ENCODE measurements around the gene MFAP5.
A peak's percentile ranks its signal among the peaks of the same experiment; 100 is the strongest.
"Not testable (repeated sequence)": the region's sequence is repeated elsewhere in the genome, so short reads cannot be mapped to it uniquely, and the experiment has no call there.

The MFAP5 gene

GRCh38 chr12:8624750-8625149 lies 37.9 kb downstream of the MFAP5 start:
- DNase-seq: not testable (repeated sequence)

DNA sequence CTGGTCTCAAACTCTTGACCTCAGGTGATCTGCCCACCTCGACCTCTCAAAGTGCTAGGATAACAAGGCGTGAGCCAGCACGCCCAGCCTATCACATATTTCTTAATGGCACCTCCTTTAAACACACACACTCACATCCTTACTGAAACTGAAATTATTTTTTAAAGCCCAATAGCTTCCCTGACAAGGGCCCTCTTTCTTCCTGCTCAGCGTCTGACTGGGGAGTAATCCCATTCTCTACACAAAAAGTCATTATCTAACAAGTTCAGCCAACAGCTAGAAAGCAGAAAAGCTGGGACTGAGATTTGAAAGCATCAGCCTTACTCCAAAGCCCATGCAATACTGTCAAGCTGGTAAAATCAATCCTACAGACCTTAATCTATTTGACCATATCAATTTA lies 40.0 kb downstream of the MFAP5 start:
- DNase-seq: no peak

DNA sequence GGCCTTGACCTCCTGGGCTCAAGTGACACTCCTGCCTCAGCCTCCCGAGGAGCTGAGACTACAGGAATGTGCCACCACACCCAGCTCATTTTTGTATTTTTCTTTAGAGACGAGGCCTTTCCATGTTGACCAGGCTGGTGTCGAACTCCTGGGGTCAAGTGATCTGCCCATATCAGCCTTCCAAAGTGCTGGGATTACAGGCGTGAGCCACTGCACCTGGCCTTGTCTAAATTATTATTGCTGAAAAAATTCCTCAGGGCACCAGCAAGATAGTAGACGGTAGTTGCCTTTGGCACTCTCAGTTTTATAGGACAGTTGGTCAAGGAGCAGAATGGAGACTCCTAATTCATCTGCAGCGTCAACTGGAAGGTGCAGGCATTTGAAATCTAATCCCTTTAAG lies 47.4 kb downstream of the MFAP5 start:
- DNase-seq: no peak

GRCh38 chr12:8613881-8614280 lies 48.7 kb downstream of the MFAP5 start:
- not testable (repeated sequence) for DNase-seq

- DNase-seq: no peak
These were observed 50.0 kb downstream of the MFAP5 start, which contains the start of gene AICDA for GRCh38 chr12:8612629-8613028. AICDA (minus strand) TSS chr12:8612859; CDS start chr12:8612767, 92 bp downstream.

DNA sequence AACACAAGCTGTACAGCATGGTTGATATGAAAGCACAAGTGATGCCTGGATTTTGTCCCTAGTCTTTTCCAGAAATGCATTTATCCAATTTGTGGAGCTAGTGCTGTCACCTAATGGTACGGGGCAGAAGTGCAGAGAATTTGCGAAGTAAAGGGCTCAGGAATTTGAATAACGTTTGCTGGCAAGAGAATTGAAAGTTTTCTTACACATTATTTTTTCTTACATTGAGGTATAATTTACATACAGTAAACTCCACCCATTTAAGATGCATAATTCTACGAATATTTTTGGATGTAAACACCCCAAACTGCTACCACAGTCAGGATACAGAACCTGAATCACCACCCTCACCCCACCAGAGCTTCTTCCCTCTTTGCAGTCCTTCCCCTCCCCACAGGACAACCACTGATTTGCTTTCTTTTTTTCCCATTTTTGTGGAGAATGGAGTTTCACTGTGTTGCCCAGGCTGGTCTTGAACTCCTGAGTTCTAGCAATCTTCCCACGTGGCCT lies 53.5 kb downstream of the MFAP5 start:
- peak; percentile 24 for DNase-seq

DNA sequence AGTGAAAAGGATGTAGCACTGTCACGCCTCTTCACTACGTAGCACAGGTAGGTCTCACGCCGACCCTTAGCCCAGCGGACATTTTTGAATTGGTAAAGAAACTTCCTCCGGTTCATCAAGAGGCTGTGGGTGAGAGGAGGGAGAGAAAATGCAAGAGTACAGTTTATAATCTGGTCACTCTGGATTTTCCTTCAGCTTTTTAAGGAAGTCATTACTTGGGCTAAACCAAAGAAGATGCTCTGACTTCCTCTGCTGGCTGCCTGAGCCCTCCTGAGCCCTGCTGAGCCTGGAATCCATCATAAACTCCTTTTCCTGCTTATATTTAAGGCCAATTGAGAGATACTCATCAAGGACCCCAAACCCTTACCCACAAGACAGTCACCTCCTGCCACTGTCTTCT lies 55.7 kb downstream of the MFAP5 start:
- no peak for DNase-seq

DNA sequence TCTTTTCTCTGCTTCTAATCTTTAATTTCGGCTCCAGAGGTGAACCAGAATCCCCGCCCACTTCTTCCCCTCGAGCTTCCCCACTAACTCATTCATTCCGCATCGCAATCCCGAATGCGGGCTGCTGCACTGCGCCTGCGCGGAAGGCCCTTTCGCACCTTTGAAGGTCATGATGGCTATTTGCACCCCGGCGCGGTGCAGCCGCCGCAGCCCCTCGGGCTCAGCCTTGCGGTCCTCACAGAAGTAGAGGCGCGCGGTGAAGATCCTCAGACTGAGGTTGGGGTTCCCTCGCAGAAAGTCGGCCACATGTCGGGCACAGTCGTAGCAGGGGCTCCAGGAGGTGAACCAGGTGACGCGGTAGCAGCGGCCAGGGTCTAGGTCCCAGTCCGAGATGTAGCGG lies 57.6 kb downstream of the MFAP5 start:
- no peak for DNase-seq

GRCh38 chr12:8603856-8604255 lies 58.8 kb downstream of the MFAP5 start:
- no peak for DNase-seq

DNA sequence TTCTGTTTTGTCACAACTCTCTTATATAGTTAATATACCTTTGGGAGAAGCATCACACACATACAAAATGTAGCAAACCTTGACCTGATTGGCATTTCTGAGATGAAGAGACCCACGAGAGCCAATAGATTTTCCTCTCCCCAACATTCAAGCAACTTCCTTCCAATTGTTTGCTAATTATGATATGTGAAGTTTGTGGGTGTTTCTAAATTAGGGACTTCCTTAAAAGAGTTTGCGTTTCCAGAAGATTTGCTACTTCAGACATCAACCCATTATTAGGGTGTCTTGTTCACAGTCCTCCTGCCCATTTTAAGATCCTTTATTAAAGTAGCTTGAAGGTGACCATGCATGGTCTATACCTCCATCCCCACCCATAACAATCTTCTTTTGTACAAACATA lies 59.3 kb downstream of the MFAP5 start:
- DNase-seq: no peak

- no peak for DNase-seq
These were observed 66.1 kb downstream of the MFAP5 start for GRCh38 chr12:8596561-8596960.

All from CD4-positive, alpha-beta T cell treated with Interleukin-17A for 1 hour (primary cell).